Upper lobe of right lung (tissue), 1 donor: ENCODE measurements around the gene THAP6. TPM values are rescaled to one million over a fixed set of nuclear protein-coding genes. Genes with fewer than 3 reads are reported as not detected.

Source experiments
- ATAC-seq: fragments of 200-7000 bp; cut with Tn5 transposase; one replicate; pipeline ENCODE4 v1.9.1; 2020; ENCODE audit warnings: mild to moderate bottlenecking, moderate library complexity
- DNase-seq: peaks from one replicate; pipeline ENCODE4 v3.0.0-alpha.2; 2020
- H3K27ac ChIP-seq: fragments of 200-600 bp; one replicate; pipeline ENCODE4 v1.8.0; 2022
- H3K27me3 ChIP-seq: fragments of 200-600 bp; one replicate; pipeline ENCODE4 v1.8.0; 2022; ENCODE audit warnings: mild to moderate bottlenecking
- H3K36me3 ChIP-seq: fragments of 200-600 bp; one replicate; pipeline ENCODE4 v1.8.0; 2022
- H3K4me1 ChIP-seq: fragments of 200-600 bp; one replicate; pipeline ENCODE4 v1.8.0; 2022
- H3K4me3 ChIP-seq: fragments of 200-600 bp; one replicate; pipeline ENCODE4 v1.8.0; 2022; ENCODE audit warnings: mild to moderate bottlenecking
- H3K9me3 ChIP-seq: fragments of 200-600 bp; one replicate; pipeline ENCODE4 v1.8.0; 2022
- CTCF ChIP-seq: fragments of 200-600 bp; IDR thresholded peaks from one replicate; pipeline ENCODE4 v1.8.0; 2022; ENCODE audit warnings: antibody characterized with exemption
- intact Hi-C: fragments of 100-400 bp; cut with DNase I; formaldehyde crosslinking; loops from one replicate; pipeline ENCODE4 v1.11.0; 2022
- total RNA-seq: library from RNA; stranded (reverse); fragmentation: NEBNext Ultra II Directional; extraction: Animal tissue kit (Norgen Biotek cat#: 25700); gene quantifications from one replicate; pipeline ENCODE4 v1.2.1, GENCODE V29; 2021
- donor health status: DM: no; HTN: yes; CAD: no; lungs with severe emphysema.

The THAP6 gene
- total RNA-seq, 1 donor from 2014 or later, result 23.5 TPM

GRCh38 chr4:75544870-75545269, 30.6 kb downstream of the THAP6 start:
- ATAC-seq (no peak), DNase-seq (no peak)
- no peaks in the 10 kb centered on the region for H3K4me1 ChIP-seq
- no peak for TF ChIP-seq CTCF
- H3K36me3 ChIP-seq, result peaks cover 8% of the 10 kb centered on the region
- H3K4me3 ChIP-seq, result no peak overlapping the region
- H3K9me3 ChIP-seq, result no peaks in the 10 kb centered on the region
- intact Hi-C loops, result no loop called here
- no peaks in the 10 kb centered on the region for H3K27me3 ChIP-seq
- H3K27ac ChIP-seq, result no peak overlapping the region

- ATAC-seq, result no peak
Observed at GRCh38 chr4:75545526-75545925, 31.3 kb downstream of the THAP6 start.

GRCh38 chr4:75547647-75548387, 33.5 kb downstream of the THAP6 start:
- no peaks in the 10 kb centered on the region for H3K4me1 ChIP-seq
- H3K4me3 ChIP-seq, result no peak overlapping the region
- DNase-seq, result no peak
- TF ChIP-seq CTCF, result no peak
- ATAC-seq, result peak; percentile 22
- intact Hi-C loops, result no loop called here
- no peaks in the 10 kb centered on the region for H3K36me3 ChIP-seq
- no peak overlapping the region for H3K27ac ChIP-seq
- no peaks in the 10 kb centered on the region for H3K9me3 ChIP-seq
- H3K27me3 ChIP-seq, result no peaks in the 10 kb centered on the region

More at GRCh38 chr4:75545526-75545925, 31.3 kb downstream of the THAP6 start:
- H3K9me3 ChIP-seq, result no peaks in the 10 kb centered on the region
- no peak for DNase-seq
- intact Hi-C loops, result no loop called here
- H3K4me3 ChIP-seq, result no peak overlapping the region
- no peaks in the 10 kb centered on the region for H3K4me1 ChIP-seq
- H3K27ac ChIP-seq, result no peak overlapping the region
- H3K36me3 ChIP-seq, result peaks cover 2% of the 10 kb centered on the region
- no peak for TF ChIP-seq CTCF
- H3K27me3 ChIP-seq, result no peaks in the 10 kb centered on the region

- Histone ChIP-seq H3K36me3 (no peaks in the 10 kb centered on the region), H3K27ac (no peak overlapping the region), H3K4me1 (no peaks in the 10 kb centered on the region), H3K9me3 (no peaks in the 10 kb centered on the region), H3K4me3 (no peak overlapping the region), H3K27me3 (no peaks in the 10 kb centered on the region)
- intact Hi-C loops, result no loop called here
- ATAC-seq (no peak), DNase-seq (no peak)
- TF ChIP-seq CTCF, result no peak
Observed at GRCh38 chr4:75549019-75549418, 34.7 kb downstream of the THAP6 start.

- Histone ChIP-seq H3K36me3 (no peaks in the 10 kb centered on the region), H3K4me3 (no peak overlapping the region), H3K27me3 (no peaks in the 10 kb centered on the region), H3K4me1 (no peaks in the 10 kb centered on the region), H3K9me3 (no peaks in the 10 kb centered on the region), H3K27ac (no peak overlapping the region)
- no peak for TF ChIP-seq CTCF
- DNase-seq (no peak), ATAC-seq (no peak)
- intact Hi-C loops, result no loop called here
Observed at GRCh38 chr4:75552452-75552851, 38.2 kb downstream of the THAP6 start.
